Activated naive CD4-positive, alpha-beta T cell treated with anti-CD3 and anti-CD28 coated beads, Interleukin-2, amount 50 U/mL, for 24 hours (primary cell): Measurements from ENCODE around the gene ANKRD40CL.

Experiments used
- H3K27ac Mint-ChIP-seq: one replicate; pipeline ENCODE4 v1.8.0; 2021; ENCODE audit warnings: mild to moderate bottlenecking, mixed read lengths
- H3K27me3 Mint-ChIP-seq: one replicate; pipeline ENCODE4 v1.8.0; 2021; ENCODE audit warnings: mixed read lengths
- H3K36me3 Mint-ChIP-seq: one replicate; pipeline ENCODE4 v1.8.0; 2021; ENCODE audit warnings: mixed read lengths
- H3K4me1 Mint-ChIP-seq: one replicate; pipeline ENCODE4 v1.8.0; 2021; ENCODE audit warnings: mixed read lengths
- H3K4me3 Mint-ChIP-seq: one replicate; pipeline ENCODE4 v1.8.0; 2021; ENCODE audit warnings: mild to moderate bottlenecking, mixed read lengths
- H3K9me3 Mint-ChIP-seq: one replicate; pipeline ENCODE4 v1.8.0; 2021; ENCODE audit warnings: mixed read lengths

ANKRD40CL gene

DNA sequence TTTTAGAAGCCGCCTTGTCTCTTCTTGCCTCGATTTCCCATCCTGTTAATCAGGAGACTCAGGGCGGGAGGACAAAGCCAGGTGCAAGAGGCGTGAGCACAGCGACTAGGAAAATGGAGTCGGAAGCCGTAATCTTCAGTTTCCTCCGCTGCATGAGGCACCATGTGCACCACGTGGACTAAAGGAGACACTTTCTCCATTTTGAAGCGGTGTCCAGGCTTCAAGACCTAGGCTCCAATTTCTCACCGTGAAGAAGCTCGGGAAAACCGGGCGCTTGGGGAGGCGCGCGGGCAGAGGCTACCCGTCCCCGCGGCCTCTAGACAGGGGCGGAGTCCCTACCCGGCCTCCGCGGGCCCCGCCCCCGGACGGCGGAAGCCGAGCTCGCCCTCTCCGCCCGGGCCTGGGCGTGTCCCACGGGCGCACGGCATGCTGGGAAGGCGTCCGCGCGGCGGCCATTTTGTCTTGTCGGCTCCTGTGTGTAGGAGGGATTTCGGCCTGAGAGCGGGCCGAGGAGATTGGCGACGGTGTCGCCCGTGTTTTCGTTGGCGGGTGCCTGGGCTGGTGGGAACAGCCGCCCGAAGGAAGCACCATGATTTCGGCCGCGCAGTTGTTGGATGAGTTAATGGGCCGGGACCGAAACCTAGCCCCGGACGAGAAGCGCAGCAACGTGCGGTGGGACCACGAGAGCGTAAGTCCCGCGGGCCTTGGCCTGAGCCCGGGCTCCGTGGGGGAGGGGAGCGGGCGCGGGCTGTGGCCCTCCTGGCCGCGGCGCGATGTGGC lies 48.0 kb downstream of the ANKRD40CL start, which contains the start of gene LUC7L3:
Gene LUC7L3 (plus strand): TSS at position 460 of the 780 bp plus-strand sequence. CDS start 130 bp downstream, at position 590.
- H3K4me1 Mint-ChIP-seq, result peaks cover 25% of the 10 kb centered on the region
- H3K36me3 Mint-ChIP-seq, result peaks cover 13% of the 10 kb centered on the region
- H3K27me3 Mint-ChIP-seq, result no peaks in the 10 kb centered on the region
- peak within 1 kb of the TSS; percentile 97 for H3K4me3 Mint-ChIP-seq
- H3K9me3 Mint-ChIP-seq, result no peaks in the 10 kb centered on the region
- H3K27ac Mint-ChIP-seq, result peak within 1 kb of the TSS; percentile 88

DNA sequence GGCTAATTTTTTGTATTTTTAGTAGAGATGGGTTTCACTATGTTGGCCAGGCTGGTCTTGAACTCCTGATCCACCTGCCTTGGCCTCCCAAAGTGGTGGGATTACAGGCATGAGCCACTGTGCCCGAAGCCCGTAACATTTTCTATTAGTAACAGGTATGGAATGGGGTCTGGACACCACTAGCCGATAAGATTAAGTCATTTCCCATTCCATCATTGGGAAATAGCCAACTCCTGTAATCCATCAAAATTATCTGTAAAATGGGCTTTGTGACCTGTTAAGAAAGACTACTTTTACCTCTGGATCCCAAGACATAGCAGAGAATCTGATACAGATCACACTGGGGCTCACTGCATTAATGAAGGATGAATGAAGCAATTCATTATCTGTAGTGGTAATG lies 51.8 kb downstream of the ANKRD40CL start:
- no peak overlapping the region for H3K27ac Mint-ChIP-seq
- H3K4me3 Mint-ChIP-seq, result no peak overlapping the region
- H3K36me3 Mint-ChIP-seq, result peaks cover 6% of the 10 kb centered on the region
- H3K27me3 Mint-ChIP-seq, result no peaks in the 10 kb centered on the region
- no peaks in the 10 kb centered on the region for H3K9me3 Mint-ChIP-seq
- H3K4me1 Mint-ChIP-seq, result peaks cover 3% of the 10 kb centered on the region

DNA sequence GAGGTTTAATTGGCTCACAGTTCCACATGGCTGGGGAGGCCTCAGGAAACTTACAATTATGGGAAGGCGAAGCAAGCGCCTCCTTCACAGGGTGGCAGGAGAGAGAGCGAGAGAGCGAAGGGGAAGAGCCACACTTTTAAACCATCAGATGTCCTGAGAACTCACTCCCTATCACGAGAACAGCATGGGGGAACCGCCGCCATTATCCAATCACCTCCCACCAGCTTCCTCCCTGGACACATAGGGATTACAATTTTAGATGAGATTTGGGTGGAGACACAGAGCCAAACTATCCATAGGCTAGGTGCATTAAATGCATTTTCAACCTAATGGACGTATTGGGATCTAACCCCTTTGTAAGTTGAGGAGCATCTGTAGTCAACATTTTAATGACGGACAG lies 54.7 kb downstream of the ANKRD40CL start:
- peaks cover 22% of the 10 kb centered on the region for H3K4me1 Mint-ChIP-seq
- no peaks in the 10 kb centered on the region for H3K36me3 Mint-ChIP-seq
- no peaks in the 10 kb centered on the region for H3K27me3 Mint-ChIP-seq
- no peaks in the 10 kb centered on the region for H3K9me3 Mint-ChIP-seq
- H3K27ac Mint-ChIP-seq, result no peak overlapping the region
- no peak overlapping the region for H3K4me3 Mint-ChIP-seq
